Muscle layer of duodenum (tissue), 2 donors: ENCODE data around the gene ST8SIA1.

Experiments
- H3K27ac ChIP-seq: one replicate; pipeline ENCODE4 v1.7.0; 2013; ENCODE audit warnings: mild to moderate bottlenecking, low read length
- H3K27me3 ChIP-seq: one replicate; pipeline ENCODE4 v1.7.0; 2013; ENCODE audit warnings: low read depth, mild to moderate bottlenecking, control low read depth, low read length
- H3K36me3 ChIP-seq, 2 donors: one replicate each; pipeline ENCODE4 v1.7.0; 2013; ENCODE audit warnings: low read length in 2 of 2, control low read depth in 1 of 2, mild to moderate bottlenecking in 1 of 2; ENCODE audit not compliant: insufficient read depth in 2 of 2, control insufficient read depth in 1 of 2
- H3K4me1 ChIP-seq, 2 donors: one replicate each; pipeline ENCODE4 v1.7.0; 2013; ENCODE audit warnings: low read length in 2 of 2, mild to moderate bottlenecking in 2 of 2, control low read depth in 1 of 2, moderate library complexity in 1 of 2; ENCODE audit not compliant: insufficient read depth in 2 of 2, control insufficient read depth in 1 of 2
- H3K4me3 ChIP-seq, 2 donors: one replicate each; pipeline ENCODE4 v1.7.0; 2013; ENCODE audit warnings: low read length in 2 of 2, low read depth in 1 of 2, mild to moderate bottlenecking in 1 of 2
- H3K9me3 ChIP-seq, 2 donors: one replicate each; pipeline ENCODE4 v1.7.0; 2013; ENCODE audit warnings: low read length in 2 of 2, control low read depth in 1 of 2, mild to moderate bottlenecking in 1 of 2; ENCODE audit not compliant: control insufficient read depth in 1 of 2
- donor health status: healthy.

Gene ST8SIA1

DNA sequence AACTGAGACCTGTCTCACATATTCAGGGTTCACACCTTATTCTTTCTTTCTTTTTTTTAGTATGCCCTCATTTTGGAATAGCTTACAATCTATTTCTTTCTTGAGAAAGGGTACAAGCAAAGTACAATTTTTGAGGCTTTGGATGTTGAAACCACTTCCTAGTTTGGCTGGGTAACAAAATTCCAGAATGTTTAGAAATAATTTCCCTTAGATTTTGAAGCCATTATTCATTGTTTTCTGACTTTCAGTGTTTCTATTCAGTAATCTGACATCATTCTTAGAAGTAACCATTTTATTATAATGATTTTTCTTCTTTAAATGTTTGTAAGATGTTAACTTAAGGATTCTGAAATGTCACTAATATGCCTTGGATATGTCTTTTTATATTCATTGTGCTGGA lies 28.2 kb downstream of the ST8SIA1 start:
- H3K36me3 ChIP-seq: no peaks in the 10 kb centered on the region

DNA sequence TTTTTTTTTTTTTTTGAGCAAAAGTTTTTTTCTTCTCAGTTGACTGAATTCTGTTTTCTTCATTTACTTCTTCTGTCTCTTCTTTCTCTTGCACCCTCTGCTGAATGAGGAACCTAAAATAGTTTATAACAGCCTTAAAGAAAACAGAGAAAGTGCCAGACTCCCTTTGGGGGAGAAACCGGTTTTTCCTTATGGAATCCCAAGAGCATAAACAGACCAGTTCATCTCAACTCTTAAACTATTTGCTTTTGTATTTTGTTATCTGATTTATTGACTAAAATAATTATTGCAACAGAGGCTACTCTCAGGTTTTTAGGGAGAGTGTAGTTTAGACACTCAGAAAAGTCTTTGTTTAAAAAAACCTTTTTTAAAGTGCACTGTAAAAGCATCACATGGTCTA lies 30.2 kb downstream of the ST8SIA1 start:
- Histone ChIP-seq H3K9me3 (peaks cover 0 to 2% of the 10 kb centered on the region in 2 donors), H3K36me3 (no peaks in the 10 kb centered on the region), H3K27ac (no peak overlapping the region), H3K4me3 (no peak overlapping the region), H3K27me3 (no peaks in the 10 kb centered on the region), H3K4me1 (peaks cover 0 to 8% of the 10 kb centered on the region in 2 donors)

More for the DNA sequence above, 28.2 kb downstream of the ST8SIA1 start:
- no peaks in the 10 kb centered on the region for H3K27me3 ChIP-seq
- no peak overlapping the region for H3K4me3 ChIP-seq
- H3K9me3 ChIP-seq: no peaks in the 10 kb centered on the region
- peaks cover 0 to 8% of the 10 kb centered on the region in 2 donors for H3K4me1 ChIP-seq
- H3K27ac ChIP-seq: no peak overlapping the region

DNA sequence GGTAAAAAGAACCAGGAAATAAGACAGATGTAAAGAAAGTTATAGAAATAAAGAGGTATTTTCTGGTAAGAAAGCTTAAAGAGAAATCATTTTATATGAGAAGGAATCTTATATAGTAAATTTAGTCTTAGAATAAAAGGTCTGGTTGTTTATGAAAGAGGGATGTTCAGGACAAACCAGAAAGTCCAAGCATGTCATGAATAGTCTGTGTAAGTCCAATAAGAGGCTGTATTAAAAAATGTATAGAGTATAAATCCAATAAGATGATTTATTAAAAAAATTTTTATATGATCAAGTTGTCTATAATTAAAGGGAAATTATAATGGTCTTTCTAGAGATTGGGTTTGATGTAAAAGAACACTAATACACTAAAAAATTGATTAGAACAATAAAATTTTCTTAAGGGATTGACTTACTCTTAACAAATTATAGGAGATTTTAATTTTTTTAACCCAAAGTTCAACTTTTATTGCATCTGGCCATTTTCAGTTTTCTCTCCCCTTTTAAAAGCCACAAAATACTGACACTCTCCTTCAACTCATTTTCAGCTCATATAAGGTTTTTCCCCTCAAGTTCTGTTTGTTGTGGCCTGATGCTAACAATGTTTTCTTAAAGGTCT lies 35.1 kb downstream of the ST8SIA1 start:
- no peak overlapping the region for H3K27ac ChIP-seq
- no peaks in the 10 kb centered on the region for H3K36me3 ChIP-seq
- no peaks in the 10 kb centered on the region for H3K27me3 ChIP-seq
- peaks cover 0 to 6% of the 10 kb centered on the region in 2 donors for H3K4me1 ChIP-seq
- peaks cover 0 to 2% of the 10 kb centered on the region in 2 donors for H3K9me3 ChIP-seq
- H3K4me3 ChIP-seq: no peak overlapping the region

DNA sequence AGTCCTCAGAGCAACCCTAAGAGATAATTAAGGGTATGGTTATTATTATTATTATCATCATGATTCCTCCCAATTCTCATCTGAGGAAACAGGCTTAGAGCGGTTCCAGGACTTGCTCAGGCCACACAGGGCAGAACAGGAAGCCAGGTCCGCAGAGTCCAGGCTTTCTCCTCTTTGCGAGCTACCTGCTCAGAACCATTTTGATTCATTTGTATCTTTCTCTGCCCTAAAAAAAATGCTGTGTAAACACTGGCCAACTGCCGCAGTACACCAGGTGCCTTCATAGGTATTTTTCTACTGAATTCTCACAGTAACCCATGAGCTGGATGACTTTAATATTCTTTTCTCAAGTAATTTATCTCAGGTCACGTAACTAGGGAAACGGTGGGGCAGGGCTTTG lies 45.3 kb downstream of the ST8SIA1 start:
- no peaks in the 10 kb centered on the region for H3K9me3 ChIP-seq
- no peaks in the 10 kb centered on the region for H3K4me1 ChIP-seq
- H3K36me3 ChIP-seq: no peaks in the 10 kb centered on the region
- H3K27ac ChIP-seq: no peak overlapping the region
- no peak overlapping the region for H3K4me3 ChIP-seq
- H3K27me3 ChIP-seq: no peaks in the 10 kb centered on the region

DNA sequence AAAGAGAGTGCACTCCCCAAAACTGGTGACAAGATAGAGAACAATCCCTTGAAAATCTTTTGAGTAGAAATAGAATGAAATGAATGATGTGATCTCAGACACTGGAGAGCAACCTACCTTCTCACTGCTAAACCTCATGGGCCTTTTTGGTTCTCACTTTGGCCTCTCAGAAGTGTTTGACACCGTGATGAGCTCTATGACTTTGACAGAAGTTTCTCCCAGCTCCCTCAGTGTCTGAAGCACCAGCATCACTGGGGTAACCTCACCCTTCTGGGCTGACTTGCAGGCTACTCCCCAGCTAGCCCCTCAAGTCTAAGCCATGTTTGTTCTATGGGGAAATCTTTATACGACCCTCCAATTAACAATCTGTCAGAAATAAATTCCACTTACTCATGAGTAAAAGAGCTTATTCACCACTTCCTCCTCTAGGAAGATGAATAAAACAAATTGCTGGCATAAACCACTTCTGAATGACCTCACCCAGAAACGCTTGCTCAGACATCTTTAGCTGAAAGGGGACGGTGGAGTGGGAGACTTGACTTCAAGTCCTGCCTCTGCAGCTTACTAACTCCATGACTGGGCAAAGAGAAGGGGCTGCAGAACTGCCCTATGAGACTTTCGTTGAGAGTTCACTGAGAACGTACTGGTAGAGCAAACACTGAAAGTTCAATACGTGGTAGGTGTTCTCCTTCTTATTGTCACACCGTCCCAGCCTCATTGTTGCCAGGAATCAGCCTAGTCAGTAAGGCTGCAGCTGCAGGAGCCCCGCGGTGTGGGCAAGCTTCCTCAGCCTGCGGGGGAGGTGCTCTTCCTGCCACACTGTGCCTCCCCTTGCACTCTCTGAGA lies 46.5 kb downstream of the ST8SIA1 start:
- Histone ChIP-seq H3K9me3 (no peaks in the 10 kb centered on the region), H3K36me3 (no peaks in the 10 kb centered on the region), H3K4me1 (no peaks in the 10 kb centered on the region), H3K27ac (no peak overlapping the region), H3K27me3 (no peaks in the 10 kb centered on the region), H3K4me3 (no peak overlapping the region)

DNA sequence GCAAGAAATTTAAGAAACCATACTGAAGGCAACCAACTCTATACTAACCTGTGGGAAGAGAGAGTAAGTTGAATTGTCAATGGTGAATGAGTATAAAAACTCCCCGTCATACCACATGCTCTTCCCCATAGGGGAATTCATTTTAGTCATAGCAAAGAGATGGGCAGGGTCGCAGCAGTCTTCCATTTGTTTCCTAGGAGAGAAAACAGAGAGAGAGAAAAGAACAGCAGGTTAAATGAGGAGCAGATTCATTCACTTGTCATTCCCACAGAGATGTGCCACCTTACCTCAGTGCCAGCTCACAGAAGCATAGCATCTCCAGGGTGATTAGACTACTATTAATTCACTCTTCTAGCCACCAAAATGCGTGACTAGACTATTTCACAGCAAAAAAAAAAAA lies 47.4 kb downstream of the ST8SIA1 start:
- H3K27me3 ChIP-seq: no peaks in the 10 kb centered on the region
- H3K36me3 ChIP-seq: no peaks in the 10 kb centered on the region
- no peaks in the 10 kb centered on the region for H3K9me3 ChIP-seq
- H3K27ac ChIP-seq: no peak overlapping the region
- H3K4me3 ChIP-seq: no peak overlapping the region
- no peaks in the 10 kb centered on the region for H3K4me1 ChIP-seq

DNA sequence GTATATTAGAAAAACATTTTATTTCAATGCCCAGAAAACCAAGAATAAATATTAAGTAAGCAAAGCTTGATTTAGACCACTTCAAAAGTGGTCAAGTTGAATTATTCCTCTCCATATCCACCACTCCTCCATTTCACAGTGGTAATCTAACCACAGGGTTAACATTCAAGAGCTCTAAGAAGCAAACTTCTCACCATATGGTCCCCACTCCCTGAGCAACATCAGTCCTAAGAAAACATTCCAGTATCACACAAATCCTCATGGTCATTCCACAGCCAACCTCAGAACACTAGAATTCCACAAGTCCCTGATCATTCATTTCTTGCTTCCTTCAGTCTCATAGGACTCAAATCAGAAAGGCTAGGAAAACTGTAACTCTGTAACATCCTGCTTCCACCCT lies 47.9 kb downstream of the ST8SIA1 start:
- no peaks in the 10 kb centered on the region for H3K4me1 ChIP-seq
- no peaks in the 10 kb centered on the region for H3K9me3 ChIP-seq
- H3K36me3 ChIP-seq: no peaks in the 10 kb centered on the region
- no peak overlapping the region for H3K4me3 ChIP-seq
- no peak overlapping the region for H3K27ac ChIP-seq
- H3K27me3 ChIP-seq: no peaks in the 10 kb centered on the region

DNA sequence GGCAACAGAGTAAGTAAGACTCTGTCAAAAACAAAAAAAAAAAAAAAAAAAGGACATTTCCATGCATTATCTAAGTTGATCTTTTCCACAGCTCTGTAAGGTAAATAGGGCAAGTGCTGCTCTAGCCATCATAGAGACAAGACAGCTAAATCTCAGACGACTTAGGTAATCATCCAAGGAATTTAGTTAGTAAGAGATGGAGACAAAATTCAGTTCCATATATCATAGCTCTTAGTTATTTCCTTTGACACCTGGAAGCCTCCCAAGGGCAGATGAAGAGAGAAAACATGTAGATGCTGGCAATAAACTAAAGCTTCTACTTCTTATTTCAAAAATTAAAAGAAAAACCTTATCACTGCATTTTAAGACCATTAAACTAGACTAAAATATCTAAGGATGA lies 48.7 kb downstream of the ST8SIA1 start:
- H3K27me3 ChIP-seq: no peaks in the 10 kb centered on the region
- no peaks in the 10 kb centered on the region for H3K9me3 ChIP-seq
- no peaks in the 10 kb centered on the region for H3K4me1 ChIP-seq
- no peak overlapping the region for H3K4me3 ChIP-seq
- no peaks in the 10 kb centered on the region for H3K36me3 ChIP-seq
- H3K27ac ChIP-seq: no peak overlapping the region

DNA sequence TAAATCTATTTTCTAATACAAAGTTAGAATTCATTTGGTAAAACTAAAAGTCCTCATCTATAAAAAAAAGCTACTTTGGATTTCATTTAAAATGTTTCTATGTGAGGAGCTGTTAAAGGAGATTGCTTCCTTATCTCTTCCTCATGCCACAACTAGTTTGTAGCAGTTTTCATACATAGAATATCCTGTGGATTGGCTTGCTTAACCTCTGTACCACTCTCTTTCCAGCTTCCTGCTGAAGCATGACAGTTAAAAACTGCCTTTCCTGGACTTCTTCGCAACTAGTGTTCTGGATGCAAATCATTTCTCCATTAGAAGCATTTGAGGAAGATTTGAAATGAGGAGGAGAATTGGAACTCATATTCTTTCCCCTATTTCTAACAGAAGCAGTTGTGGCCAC lies 49.6 kb downstream of the ST8SIA1 start:
- no peaks in the 10 kb centered on the region for H3K27me3 ChIP-seq
- H3K4me3 ChIP-seq: no peak overlapping the region
- H3K36me3 ChIP-seq: no peaks in the 10 kb centered on the region
- H3K9me3 ChIP-seq: no peaks in the 10 kb centered on the region
- H3K27ac ChIP-seq: no peak overlapping the region
- no peaks in the 10 kb centered on the region for H3K4me1 ChIP-seq

DNA sequence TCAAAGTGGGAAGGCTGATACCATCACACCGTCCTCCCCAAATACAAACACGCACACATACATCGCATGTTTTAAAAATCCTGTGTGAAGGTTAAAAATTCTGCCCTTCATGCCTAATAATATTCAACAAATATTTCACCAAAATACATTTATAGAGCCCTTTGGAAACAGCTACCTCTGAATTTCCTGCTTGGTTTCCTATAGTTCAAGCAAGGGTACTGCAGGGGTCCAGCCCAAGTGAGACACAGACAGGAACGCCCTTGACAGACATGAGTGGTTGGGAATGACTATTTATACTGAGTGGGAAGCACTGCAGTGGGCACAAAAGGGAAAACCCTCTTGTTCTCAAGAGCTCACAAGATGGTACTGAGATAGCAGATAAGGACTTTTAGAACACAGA lies 51.0 kb downstream of the ST8SIA1 start:
- Histone ChIP-seq H3K27me3 (no peaks in the 10 kb centered on the region), H3K27ac (peak overlapping the region; percentile 4), H3K4me1 (no peaks in the 10 kb centered on the region), H3K4me3 (no peak overlapping the region), H3K36me3 (no peaks in the 10 kb centered on the region), H3K9me3 (no peaks in the 10 kb centered on the region)

DNA sequence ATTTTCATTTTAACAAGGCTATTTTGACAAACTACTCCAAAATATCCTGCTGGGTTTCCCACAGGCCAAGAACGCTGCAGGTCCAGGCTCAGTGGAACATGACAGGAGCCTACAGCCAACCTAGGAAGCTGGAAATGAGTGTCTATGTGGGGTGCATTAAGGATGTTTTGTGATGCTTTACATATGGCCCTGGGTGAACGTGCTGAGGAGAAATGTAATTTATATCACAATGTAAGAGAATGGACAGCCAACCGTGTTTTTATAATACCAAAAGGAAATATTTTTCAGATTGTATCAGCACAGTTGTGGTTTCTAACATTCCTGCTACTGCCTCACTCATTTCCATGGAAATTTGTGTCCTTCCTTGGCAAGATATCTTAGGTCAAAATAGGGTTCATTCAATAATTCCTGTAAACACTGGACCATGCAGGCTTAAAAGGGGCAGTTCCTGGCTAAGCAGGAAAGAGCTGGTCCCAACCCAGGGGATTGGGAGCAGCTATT lies 51.5 kb downstream of the ST8SIA1 start:
- H3K27ac ChIP-seq: peak overlapping the region; percentile 4
- H3K9me3 ChIP-seq: no peaks in the 10 kb centered on the region
- H3K4me1 ChIP-seq: no peaks in the 10 kb centered on the region
- peak overlapping the region in 1 of 2 donors; percentile 1 for H3K4me3 ChIP-seq
- H3K36me3 ChIP-seq: no peaks in the 10 kb centered on the region
- no peaks in the 10 kb centered on the region for H3K27me3 ChIP-seq
